Ishikawa (cell line): ENCODE measurements around the gene TCTN1.

Source experiments
- CEBPB ChIP-seq: IDR thresholded peaks from 2 replicates; pipeline ENCODE4 v1.6.1; 2012
- CREB1 ChIP-seq: IDR thresholded peaks from 2 replicates; pipeline ENCODE4 v1.6.1; 2012; ENCODE audit warnings: low read depth
- EGR1 ChIP-seq: IDR thresholded peaks from 2 replicates; pipeline ENCODE4 v1.6.1; 2012
- EP300 ChIP-seq: IDR thresholded peaks from 2 replicates; pipeline ENCODE4 v1.6.1; 2012; ENCODE audit warnings: borderline replicate concordance
- FOXM1 ChIP-seq: IDR thresholded peaks from 2 replicates; pipeline ENCODE4 v1.6.1; 2012; ENCODE audit warnings: low read depth, borderline replicate concordance
- MAX ChIP-seq: IDR thresholded peaks from 2 replicates; pipeline ENCODE4 v1.6.1; 2012
- NFIC ChIP-seq: IDR thresholded peaks from 2 replicates; pipeline ENCODE4 v1.6.1; 2012
- RAD21 ChIP-seq: IDR thresholded peaks from 2 replicates; pipeline ENCODE4 v1.6.1; 2012; ENCODE audit warnings: low read depth
- REST ChIP-seq: IDR thresholded peaks from 2 replicates; pipeline ENCODE4 v1.6.1; 2012; ENCODE audit warnings: low read depth, mild to moderate bottlenecking
- TAF1 ChIP-seq: IDR thresholded peaks from 2 replicates; pipeline ENCODE4 v1.6.1; 2012; ENCODE audit warnings: low read depth, mild to moderate bottlenecking
- TCF12 ChIP-seq: IDR thresholded peaks from 2 replicates; pipeline ENCODE4 v1.6.1; 2012; ENCODE audit warnings: low read depth
- TEAD4 ChIP-seq: IDR thresholded peaks from 2 replicates; pipeline ENCODE4 v1.6.1; 2012
- USF1 ChIP-seq: IDR thresholded peaks from 2 replicates; pipeline ENCODE4 v1.6.1; 2012
- YY1 ChIP-seq: IDR thresholded peaks from 2 replicates; pipeline ENCODE4 v1.6.1; 2012; ENCODE audit warnings: low read depth
- ZBTB7A ChIP-seq: IDR thresholded peaks from 2 replicates; pipeline ENCODE4 v1.6.1; 2012; ENCODE audit warnings: low read depth

The TCTN1 gene

GRCh38 chr12:110568752-110569151, 45.2 kb upstream of the TCTN1 start:
- TF ChIP-seq RAD21 (no peak), MAX (no peak), YY1 (no peak), TAF1 (no peak), ZBTB7A (no peak), CEBPB (no peak), NFIC (no peak), FOXM1 (no peak), REST (no peak), TCF12 (no peak), EGR1 (no peak), USF1 (no peak), EP300 (no peak), CREB1 (no peak), TEAD4 (no peak)

- TF ChIP-seq NFIC (no peak), YY1 (no peak), REST (no peak), USF1 (no peak), TAF1 (no peak), ZBTB7A (no peak), CEBPB (no peak), EGR1 (no peak), TEAD4 (no peak), EP300 (no peak), FOXM1 (no peak), CREB1 (no peak), TCF12 (no peak), RAD21 (no peak), MAX (no peak)
Observed at GRCh38 chr12:110574044-110574443, 39.9 kb upstream of the TCTN1 start.

GRCh38 chr12:110575326-110575725, 38.6 kb upstream of the TCTN1 start:
- TF ChIP-seq CEBPB (no peak), TEAD4 (no peak), FOXM1 (no peak), ZBTB7A (no peak), TCF12 (no peak), REST (no peak), USF1 (no peak), NFIC (no peak), CREB1 (no peak), TAF1 (no peak), EP300 (no peak), YY1 (no peak)

- no peak for TF ChIP-seq MAX
- TF ChIP-seq NFIC, result no peak
- no peak for TF ChIP-seq EP300
- no peak for TF ChIP-seq YY1
- no peak for TF ChIP-seq ZBTB7A
- no peak for TF ChIP-seq EGR1
- no peak for TF ChIP-seq USF1
Observed at GRCh38 chr12:110576504-110576903, 37.4 kb upstream of the TCTN1 start.
